ENCODE measurements around the gene VAMP3.

The VAMP3 gene

GRCh38 chr1:7754234-7754633 lies 16.9 kb upstream of the VAMP3 start:
- no peaks in the 10 kb centered on the region for H3K9me2 ChIP-seq (replicated peaks; ENCODE audit: control insufficient read depth, low read length)
- H3K36me3 ChIP-seq (ENCODE audit: control insufficient read depth, low read length): no peaks in the 10 kb centered on the region
- no peaks in the 10 kb centered on the region for H3K9me3 ChIP-seq (ENCODE audit: control insufficient read depth, insufficient read depth, low read length)
- H3K4me2 ChIP-seq (ENCODE audit: low read length): no peak overlapping the region
- peaks cover 5% of the 10 kb centered on the region for H3K4me1 ChIP-seq (ENCODE audit: control insufficient read depth, low read length)
- peaks cover 16% of the 10 kb centered on the region for H3K27me3 ChIP-seq (ENCODE audit: control insufficient read depth, low read length)
- no peaks in the 10 kb centered on the region for H4K20me1 ChIP-seq (ENCODE audit: control insufficient read depth, insufficient read depth, low read depth, low read length)
- H3K27ac ChIP-seq (ENCODE audit: low read depth, low read length): no peak overlapping the region
- H3F3A ChIP-seq (ENCODE audit: control insufficient read depth, insufficient read depth): no peaks in the 10 kb centered on the region
- no peaks in the 10 kb centered on the region for H3K79me2 ChIP-seq (ENCODE audit: control insufficient read depth, low read length)
- TF ChIP-seq EZH2phosphoT487 (IDR thresholded peaks at IDR 0.05; ENCODE audit: borderline replicate concordance, low read length): no peak
- no peak for TF ChIP-seq CTCF (IDR thresholded peaks at IDR 0.05; ENCODE audit: low read depth, low read length, poor library complexity, severe bottlenecking)
- no peak overlapping the region for H3K4me3 ChIP-seq (ENCODE audit: low read length)

- Histone ChIP-seq H3K79me2 (ENCODE audit: control insufficient read depth, low read length) (no peaks in the 10 kb centered on the region), H3K9me2 (replicated peaks; ENCODE audit: control insufficient read depth, low read length) (no peaks in the 10 kb centered on the region), H3K9me3 (ENCODE audit: control insufficient read depth, insufficient read depth, low read length) (no peaks in the 10 kb centered on the region), H3K36me3 (ENCODE audit: control insufficient read depth, low read length) (no peaks in the 10 kb centered on the region), H3K27me3 (ENCODE audit: control insufficient read depth, low read length) (peaks cover 16% of the 10 kb centered on the region), H3F3A (ENCODE audit: control insufficient read depth, insufficient read depth) (no peaks in the 10 kb centered on the region), H3K27ac (ENCODE audit: low read depth, low read length) (no peak overlapping the region), H3K4me1 (ENCODE audit: control insufficient read depth, low read length) (peaks cover 5% of the 10 kb centered on the region), H3K4me3 (ENCODE audit: low read length) (no peak overlapping the region), H3K4me2 (ENCODE audit: low read length) (no peak overlapping the region), H4K20me1 (ENCODE audit: control insufficient read depth, insufficient read depth, low read depth, low read length) (no peaks in the 10 kb centered on the region)
- TF ChIP-seq EZH2phosphoT487 (IDR thresholded peaks at IDR 0.05; ENCODE audit: borderline replicate concordance, low read length) (no peak), CTCF (IDR thresholded peaks at IDR 0.05; ENCODE audit: low read depth, low read length, poor library complexity, severe bottlenecking) (no peak)
Observed at GRCh38 chr1:7755448-7755847, 15.6 kb upstream of the VAMP3 start.

GRCh38 chr1:7760245-7760644 lies 10.9 kb upstream of the VAMP3 start:
- Histone ChIP-seq H3K36me3 (ENCODE audit: control insufficient read depth, low read length) (no peaks in the 10 kb centered on the region), H3K9me3 (ENCODE audit: control insufficient read depth, insufficient read depth, low read length) (no peaks in the 10 kb centered on the region), H3K79me2 (ENCODE audit: control insufficient read depth, low read length) (no peaks in the 10 kb centered on the region), H4K20me1 (ENCODE audit: control insufficient read depth, insufficient read depth, low read depth, low read length) (no peaks in the 10 kb centered on the region), H3K9me2 (replicated peaks; ENCODE audit: control insufficient read depth, low read length) (no peaks in the 10 kb centered on the region), H3K27ac (ENCODE audit: low read depth, low read length) (no peak overlapping the region), H3K4me1 (ENCODE audit: control insufficient read depth, low read length) (no peaks in the 10 kb centered on the region), H3K4me3 (ENCODE audit: low read length) (no peak overlapping the region), H3K4me2 (ENCODE audit: low read length) (no peak overlapping the region), H3K27me3 (ENCODE audit: control insufficient read depth, low read length) (peaks cover 6% of the 10 kb centered on the region; the same call in 1 of the 2 replicates), H3F3A (ENCODE audit: control insufficient read depth, insufficient read depth) (no peaks in the 10 kb centered on the region)
- TF ChIP-seq EZH2phosphoT487 (IDR thresholded peaks at IDR 0.05; ENCODE audit: borderline replicate concordance, low read length): no peak
- no peak for TF ChIP-seq CTCF (IDR thresholded peaks at IDR 0.05; ENCODE audit: low read depth, low read length, poor library complexity, severe bottlenecking)

- Histone ChIP-seq H3K4me2 (ENCODE audit: low read length) (no peak overlapping the region), H3K4me3 (ENCODE audit: low read length) (no peak overlapping the region), H3K79me2 (ENCODE audit: control insufficient read depth, low read length) (no peaks in the 10 kb centered on the region), H3K9me2 (replicated peaks; ENCODE audit: control insufficient read depth, low read length) (no peaks in the 10 kb centered on the region), H4K20me1 (ENCODE audit: control insufficient read depth, insufficient read depth, low read depth, low read length) (no peaks in the 10 kb centered on the region), H3K4me1 (ENCODE audit: control insufficient read depth, low read length) (no peaks in the 10 kb centered on the region), H3K9me3 (ENCODE audit: control insufficient read depth, insufficient read depth, low read length) (no peaks in the 10 kb centered on the region), H3F3A (ENCODE audit: control insufficient read depth, insufficient read depth) (no peaks in the 10 kb centered on the region), H3K36me3 (ENCODE audit: control insufficient read depth, low read length) (no peaks in the 10 kb centered on the region), H3K27me3 (ENCODE audit: control insufficient read depth, low read length) (peaks cover 6% of the 10 kb centered on the region; the same call in 1 of the 2 replicates), H3K27ac (ENCODE audit: low read depth, low read length) (no peak overlapping the region)
- no peak for TF ChIP-seq EZH2phosphoT487 (IDR thresholded peaks at IDR 0.05; ENCODE audit: borderline replicate concordance, low read length)
- TF ChIP-seq CTCF (IDR thresholded peaks at IDR 0.05; ENCODE audit: low read depth, low read length, poor library complexity, severe bottlenecking): no peak
Observed at GRCh38 chr1:7761103-7761502, 10.0 kb upstream of the VAMP3 start.

Data from DOHH2 (cell line).